ENCODE data around the gene FHIT. TPM values are rescaled to one million over a fixed set of nuclear protein-coding genes. Genes with fewer than 3 reads are reported as not detected.

FHIT gene
- total RNA-seq, 4 donors from 2014 or later = 4.4 to 10.6 (median 8.4) TPM

DNA sequence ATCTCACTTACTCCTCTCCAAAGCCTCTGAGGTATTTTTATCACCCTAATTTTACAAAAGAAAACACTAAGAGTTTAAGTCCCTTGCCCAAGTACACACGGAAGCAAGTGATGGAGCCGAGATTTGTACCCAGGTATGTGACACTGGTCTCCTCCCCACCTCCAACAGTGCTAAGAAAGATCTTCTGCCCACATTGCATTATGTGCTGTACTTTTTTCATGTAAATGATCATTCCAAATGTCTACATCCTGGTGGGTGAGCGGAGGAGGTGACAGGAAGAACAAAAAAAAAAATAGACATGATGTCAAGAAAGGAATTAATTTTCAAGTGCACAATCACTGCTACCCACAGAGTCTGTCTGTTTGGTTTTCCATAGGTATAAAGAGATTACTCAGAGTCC lies 694.1 kb downstream of the FHIT start:
- TF ChIP-seq, protein P1, sequence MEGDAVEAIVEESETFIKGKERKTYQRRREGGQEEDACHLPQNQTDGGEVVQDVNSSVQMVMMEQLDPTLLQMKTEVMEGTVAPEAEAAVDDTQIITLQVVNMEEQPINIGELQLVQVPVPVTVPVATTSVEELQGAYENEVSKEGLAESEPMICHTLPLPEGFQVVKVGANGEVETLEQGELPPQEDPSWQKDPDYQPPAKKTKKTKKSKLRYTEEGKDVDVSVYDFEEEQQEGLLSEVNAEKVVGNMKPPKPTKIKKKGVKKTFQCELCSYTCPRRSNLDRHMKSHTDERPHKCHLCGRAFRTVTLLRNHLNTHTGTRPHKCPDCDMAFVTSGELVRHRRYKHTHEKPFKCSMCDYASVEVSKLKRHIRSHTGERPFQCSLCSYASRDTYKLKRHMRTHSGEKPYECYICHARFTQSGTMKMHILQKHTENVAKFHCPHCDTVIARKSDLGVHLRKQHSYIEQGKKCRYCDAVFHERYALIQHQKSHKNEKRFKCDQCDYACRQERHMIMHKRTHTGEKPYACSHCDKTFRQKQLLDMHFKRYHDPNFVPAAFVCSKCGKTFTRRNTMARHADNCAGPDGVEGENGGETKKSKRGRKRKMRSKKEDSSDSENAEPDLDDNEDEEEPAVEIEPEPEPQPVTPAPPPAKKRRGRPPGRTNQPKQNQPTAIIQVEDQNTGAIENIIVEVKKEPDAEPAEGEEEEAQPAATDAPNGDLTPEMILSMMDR (IDR thresholded peaks at IDR 0.05; ENCODE audit: low read depth) = no peak

DNA sequence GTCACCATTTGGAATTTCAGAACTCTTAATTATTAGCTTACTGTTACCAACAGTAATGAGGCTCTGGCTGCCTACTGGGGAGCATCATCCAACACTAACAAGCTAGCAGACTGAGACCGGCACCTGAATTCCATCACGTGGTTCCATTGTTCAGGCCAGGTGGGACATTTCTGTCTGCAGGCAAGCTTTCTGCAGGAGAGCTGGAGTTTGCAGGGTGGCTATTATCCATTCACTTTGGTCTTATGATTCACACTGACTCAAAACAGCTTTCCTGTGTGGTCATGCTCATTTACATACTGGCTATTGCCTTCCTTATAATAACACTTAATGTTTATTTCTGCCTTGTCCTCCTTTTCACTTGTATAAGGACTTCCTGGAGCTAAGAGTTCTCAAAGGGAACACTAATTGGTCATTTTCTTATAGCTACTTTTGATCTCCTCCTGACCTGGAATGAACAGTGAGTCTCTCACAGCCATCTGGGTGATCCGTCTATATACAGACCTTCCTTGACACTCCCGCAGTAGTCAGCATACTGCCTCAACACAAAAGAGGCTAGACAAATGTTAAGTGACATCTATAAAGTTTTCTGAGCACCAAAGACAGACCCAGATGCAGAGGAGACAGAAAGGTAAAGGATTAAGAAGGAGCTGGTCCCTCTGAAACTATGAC lies 695.4 kb downstream of the FHIT start:
- TF ChIP-seq, protein P1 (IDR thresholded peaks at IDR 0.05; ENCODE audit: low read depth) = no peak

DNA sequence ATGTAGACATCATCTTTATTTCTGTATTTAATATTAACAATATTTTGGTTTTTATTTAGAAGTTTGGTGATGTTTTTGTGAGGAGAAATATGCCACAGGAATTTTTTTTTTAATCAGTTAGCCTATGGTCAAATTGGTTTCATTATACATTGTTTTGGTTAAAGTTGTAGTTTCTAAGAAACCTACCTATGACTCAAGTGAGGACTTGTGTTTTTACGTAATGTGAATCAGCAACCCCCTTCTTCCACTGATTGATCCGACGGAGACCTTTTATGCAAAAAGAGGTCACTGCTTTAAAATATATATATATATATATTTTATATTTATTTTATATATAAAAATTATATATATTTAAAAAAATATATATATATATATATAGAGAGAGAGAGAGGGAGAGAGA lies 698.1 kb downstream of the FHIT start:
- TF ChIP-seq, protein P1 (IDR thresholded peaks at IDR 0.05; ENCODE audit: low read depth) = no peak

DNA sequence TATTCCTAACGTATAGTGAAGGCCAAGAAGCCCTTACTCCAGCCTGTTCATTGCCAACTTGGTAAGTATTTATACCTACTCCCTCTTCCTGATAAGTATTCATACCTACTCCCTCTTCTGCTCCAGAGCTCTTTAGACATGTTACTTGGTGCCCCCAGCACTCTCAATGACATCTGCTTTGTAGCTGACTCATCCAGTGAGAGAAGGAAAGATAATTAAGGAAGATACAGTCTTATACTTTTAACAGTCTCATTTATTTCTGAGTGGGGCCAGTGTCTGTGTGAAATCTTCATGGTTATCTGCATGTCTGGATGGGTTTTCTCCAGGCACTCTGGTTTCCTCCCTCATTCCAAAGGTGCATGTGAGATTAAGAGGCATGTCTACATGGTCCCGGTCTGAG lies 698.7 kb downstream of the FHIT start:
- TF ChIP-seq, protein P1 (IDR thresholded peaks at IDR 0.05; ENCODE audit: low read depth) = no peak

DNA sequence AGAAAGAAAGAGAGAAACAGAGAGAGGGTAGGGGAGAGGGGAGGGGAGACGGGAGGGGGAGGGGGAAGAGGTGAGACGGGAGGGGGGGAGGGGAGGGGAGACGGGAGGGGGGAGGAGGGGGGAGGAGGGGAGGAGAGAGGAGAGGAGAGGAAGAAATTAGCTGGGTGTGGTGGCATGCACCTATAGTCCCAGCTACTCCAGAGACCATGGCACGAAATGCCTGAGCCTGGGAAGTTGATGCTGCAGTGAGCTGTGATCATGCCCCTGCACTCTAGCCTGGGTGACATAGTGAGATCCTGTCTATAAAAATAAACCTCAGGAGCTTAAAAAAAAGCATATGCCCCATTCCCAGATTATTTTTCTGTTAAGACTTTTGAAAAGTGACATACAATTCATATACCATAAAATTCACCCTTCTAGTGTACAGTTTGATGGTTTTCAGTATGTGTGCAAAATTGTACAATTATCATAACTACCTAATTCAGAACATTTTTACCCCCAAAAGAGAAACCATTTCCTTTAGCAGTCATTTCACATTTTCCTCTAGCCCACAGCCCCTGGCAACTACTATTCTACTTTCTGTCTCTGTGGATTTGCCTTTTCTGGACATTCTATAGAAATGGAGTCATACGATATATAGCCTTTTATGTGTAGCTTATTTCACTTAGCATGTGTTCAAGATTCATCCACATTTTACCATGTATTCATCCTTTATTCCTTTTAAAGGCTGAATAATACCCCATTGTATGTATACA lies 699.6 kb downstream of the FHIT start:
- TF ChIP-seq, protein P1 (IDR thresholded peaks at IDR 0.05; ENCODE audit: low read depth) = no peak

DNA sequence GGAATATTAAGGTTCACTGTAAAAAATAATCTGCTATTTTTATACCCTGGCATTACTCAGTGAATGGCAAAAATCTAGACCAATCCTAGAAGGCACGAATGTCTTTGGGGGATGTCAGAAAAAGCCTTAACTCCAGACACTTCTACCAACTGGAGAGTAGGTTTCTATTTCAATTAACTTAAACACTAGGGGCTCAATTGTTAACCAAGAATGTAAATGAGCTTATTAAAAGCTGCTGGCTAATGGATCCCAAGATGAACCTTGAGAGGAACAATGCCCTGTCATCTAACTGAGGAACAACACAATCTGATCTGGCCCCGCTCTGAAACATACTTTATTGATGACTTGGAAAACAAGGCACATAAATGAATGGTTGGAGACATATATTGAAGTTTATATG lies 701.4 kb downstream of the FHIT start:
- TF ChIP-seq, protein P1 (IDR thresholded peaks at IDR 0.05; ENCODE audit: low read depth) = no peak

DNA sequence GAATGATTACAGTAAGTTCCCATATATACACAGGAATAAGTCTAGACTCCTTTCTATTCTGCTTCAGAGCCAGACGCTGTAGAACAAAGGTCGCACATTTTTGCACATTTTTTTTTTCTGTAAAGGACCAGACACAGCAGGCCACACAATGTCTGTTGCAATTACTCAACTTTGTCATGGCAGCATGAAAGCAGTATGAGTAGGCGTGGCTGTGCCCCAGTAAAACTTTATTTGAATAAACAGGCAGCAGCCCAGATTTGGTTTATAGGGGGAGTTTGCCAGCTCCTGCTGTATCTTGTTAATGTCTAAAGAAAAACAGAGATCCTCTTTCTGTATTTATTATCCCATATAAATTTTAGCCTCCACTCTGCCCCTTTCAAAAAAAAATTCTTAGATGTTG lies 708.3 kb downstream of the FHIT start:
- TF ChIP-seq, protein P1 (IDR thresholded peaks at IDR 0.05; ENCODE audit: low read depth) = no peak

All from subcutaneous adipose tissue (tissue), 4 donors.